K562 (cell line): Measurements from ENCODE around the gene MALAT1. TPM values are rescaled to one million over a fixed set of nuclear protein-coding genes. Genes with fewer than 3 reads are reported as not detected.
A peak's percentile ranks its signal among the peaks of the same experiment; 100 is the strongest.

ENCODE experiments used
- CREM ChIP-seq: IDR thresholded peaks from 2 replicates; pipeline ENCODE4 v1.6.1; 2014; ENCODE audit warnings: antibody characterized with exemption, low read depth
- ETV1 ChIP-seq: fragments of 450-650 bp; conservative IDR thresholded peaks from 2 replicates; pipeline ENCODE4 v1.6.1; 2016; ENCODE audit warnings: missing genetic modification characterization, control low read depth, low read depth, missing compliant biosample characterization
- SLC30A9 ChIP-seq: fragments of 250-450 bp; sonication (Bioruptor Pico); IDR thresholded peaks from 2 replicates; pipeline ENCODE4 v1.8.0; 2022; ENCODE audit warnings: mild to moderate bottlenecking, moderate library complexity
- SOX6 ChIP-seq: fragments of 450-650 bp; IDR thresholded peaks from 2 replicates; pipeline ENCODE4 v1.6.1; 2014; ENCODE audit warnings: mild to moderate bottlenecking
- polyA plus RNA-seq, 8 experiments: library from polyadenylated mRNA; depleted of rRNA in 4 of 8; stranded (reverse) in 5 of 8; unstranded in 3 of 8; fragments of >200 nt; fragmentation: Nextera tagmentation in 2 of 8; fragmentation: Illumina TruSeq in 1 of 8; extraction: Ambion mirVana in 2 of 8; extraction: Trizol in 1 of 8; gene quantifications; 2 replicates each; pipeline versions ENCODE4 v1.2.1 to v1.2.3, GENCODE V29; 2011 to 2014; ENCODE audit warnings: inconsistent platforms in 1 of 8, missing spikeins in 1 of 8
- total RNA-seq, 7 experiments: library from RNA; depleted of rRNA in 6 of 7; stranded (reverse); fragments of >200 nt in 6 of 7; fragmentation: Illumina TruSeq in 2 of 7; extraction: Trizol in 2 of 7; gene quantifications; 2 replicates each; pipeline versions ENCODE4 v1.2.1 to v1.2.3, GENCODE V29; 2011 to 2021; ENCODE audit warnings: low replicate concordance in 1 of 7
- TF ChIP-seq, protein P1 (sequence below): sonication (generic); formaldehyde crosslinking; IDR thresholded peaks from 2 replicates; pipeline ENCODE4 v1.8.0; 2023; ENCODE audit warnings: missing genetic modification reagents, mild to moderate bottlenecking, borderline replicate concordance
- TF ChIP-seq, protein P2 (sequence below): fragments of 250-450 bp; sonication (Bioruptor Pico); IDR thresholded peaks from 2 replicates; pipeline ENCODE4 v1.9.0; 2021; ENCODE audit warnings: mild to moderate bottlenecking, inconsistent platforms
- TF ChIP-seq, protein P3 (sequence below): fragments of 450-650 bp; IDR thresholded peaks from 2 replicates; pipeline ENCODE4 v1.6.1; 2016; ENCODE audit warnings: mild to moderate bottlenecking, moderate library complexity

MALAT1 gene
- total and polyA plus RNA-seq, 9 of the 15 experiments (the other 6 are each of a cell fraction or from before 2014, with no cell fraction given) = 363 to 8,715 (median 2,351) TPM

DNA sequence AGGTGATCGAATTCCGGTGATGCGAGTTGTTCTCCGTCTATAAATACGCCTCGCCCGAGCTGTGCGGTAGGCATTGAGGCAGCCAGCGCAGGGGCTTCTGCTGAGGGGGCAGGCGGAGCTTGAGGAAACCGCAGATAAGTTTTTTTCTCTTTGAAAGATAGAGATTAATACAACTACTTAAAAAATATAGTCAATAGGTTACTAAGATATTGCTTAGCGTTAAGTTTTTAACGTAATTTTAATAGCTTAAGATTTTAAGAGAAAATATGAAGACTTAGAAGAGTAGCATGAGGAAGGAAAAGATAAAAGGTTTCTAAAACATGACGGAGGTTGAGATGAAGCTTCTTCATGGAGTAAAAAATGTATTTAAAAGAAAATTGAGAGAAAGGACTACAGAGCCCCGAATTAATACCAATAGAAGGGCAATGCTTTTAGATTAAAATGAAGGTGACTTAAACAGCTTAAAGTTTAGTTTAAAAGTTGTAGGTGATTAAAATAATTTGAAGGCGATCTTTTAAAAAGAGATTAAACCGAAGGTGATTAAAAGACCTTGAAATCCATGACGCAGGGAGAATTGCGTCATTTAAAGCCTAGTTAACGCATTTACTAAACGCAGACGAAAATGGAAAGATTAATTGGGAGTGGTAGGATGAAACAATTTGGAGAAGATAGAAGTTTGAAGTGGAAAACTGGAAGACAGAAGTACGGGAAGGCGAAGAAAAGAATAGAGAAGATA is at the start of gene MALAT1 (continued):
- TF ChIP-seq, protein P1, sequence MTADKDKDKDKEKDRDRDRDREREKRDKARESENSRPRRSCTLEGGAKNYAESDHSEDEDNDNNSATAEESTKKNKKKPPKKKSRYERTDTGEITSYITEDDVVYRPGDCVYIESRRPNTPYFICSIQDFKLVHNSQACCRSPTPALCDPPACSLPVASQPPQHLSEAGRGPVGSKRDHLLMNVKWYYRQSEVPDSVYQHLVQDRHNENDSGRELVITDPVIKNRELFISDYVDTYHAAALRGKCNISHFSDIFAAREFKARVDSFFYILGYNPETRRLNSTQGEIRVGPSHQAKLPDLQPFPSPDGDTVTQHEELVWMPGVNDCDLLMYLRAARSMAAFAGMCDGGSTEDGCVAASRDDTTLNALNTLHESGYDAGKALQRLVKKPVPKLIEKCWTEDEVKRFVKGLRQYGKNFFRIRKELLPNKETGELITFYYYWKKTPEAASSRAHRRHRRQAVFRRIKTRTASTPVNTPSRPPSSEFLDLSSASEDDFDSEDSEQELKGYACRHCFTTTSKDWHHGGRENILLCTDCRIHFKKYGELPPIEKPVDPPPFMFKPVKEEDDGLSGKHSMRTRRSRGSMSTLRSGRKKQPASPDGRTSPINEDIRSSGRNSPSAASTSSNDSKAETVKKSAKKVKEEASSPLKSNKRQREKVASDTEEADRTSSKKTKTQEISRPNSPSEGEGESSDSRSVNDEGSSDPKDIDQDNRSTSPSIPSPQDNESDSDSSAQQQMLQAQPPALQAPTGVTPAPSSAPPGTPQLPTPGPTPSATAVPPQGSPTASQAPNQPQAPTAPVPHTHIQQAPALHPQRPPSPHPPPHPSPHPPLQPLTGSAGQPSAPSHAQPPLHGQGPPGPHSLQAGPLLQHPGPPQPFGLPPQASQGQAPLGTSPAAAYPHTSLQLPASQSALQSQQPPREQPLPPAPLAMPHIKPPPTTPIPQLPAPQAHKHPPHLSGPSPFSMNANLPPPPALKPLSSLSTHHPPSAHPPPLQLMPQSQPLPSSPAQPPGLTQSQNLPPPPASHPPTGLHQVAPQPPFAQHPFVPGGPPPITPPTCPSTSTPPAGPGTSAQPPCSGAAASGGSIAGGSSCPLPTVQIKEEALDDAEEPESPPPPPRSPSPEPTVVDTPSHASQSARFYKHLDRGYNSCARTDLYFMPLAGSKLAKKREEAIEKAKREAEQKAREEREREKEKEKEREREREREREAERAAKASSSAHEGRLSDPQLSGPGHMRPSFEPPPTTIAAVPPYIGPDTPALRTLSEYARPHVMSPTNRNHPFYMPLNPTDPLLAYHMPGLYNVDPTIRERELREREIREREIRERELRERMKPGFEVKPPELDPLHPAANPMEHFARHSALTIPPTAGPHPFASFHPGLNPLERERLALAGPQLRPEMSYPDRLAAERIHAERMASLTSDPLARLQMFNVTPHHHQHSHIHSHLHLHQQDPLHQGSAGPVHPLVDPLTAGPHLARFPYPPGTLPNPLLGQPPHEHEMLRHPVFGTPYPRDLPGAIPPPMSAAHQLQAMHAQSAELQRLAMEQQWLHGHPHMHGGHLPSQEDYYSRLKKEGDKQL (CRISPR knock-in tag) = no peak
- TF ChIP-seq CREM = peak; percentile 90
- TF ChIP-seq ETV1 (tag) = no peak
- TF ChIP-seq, protein P2, sequence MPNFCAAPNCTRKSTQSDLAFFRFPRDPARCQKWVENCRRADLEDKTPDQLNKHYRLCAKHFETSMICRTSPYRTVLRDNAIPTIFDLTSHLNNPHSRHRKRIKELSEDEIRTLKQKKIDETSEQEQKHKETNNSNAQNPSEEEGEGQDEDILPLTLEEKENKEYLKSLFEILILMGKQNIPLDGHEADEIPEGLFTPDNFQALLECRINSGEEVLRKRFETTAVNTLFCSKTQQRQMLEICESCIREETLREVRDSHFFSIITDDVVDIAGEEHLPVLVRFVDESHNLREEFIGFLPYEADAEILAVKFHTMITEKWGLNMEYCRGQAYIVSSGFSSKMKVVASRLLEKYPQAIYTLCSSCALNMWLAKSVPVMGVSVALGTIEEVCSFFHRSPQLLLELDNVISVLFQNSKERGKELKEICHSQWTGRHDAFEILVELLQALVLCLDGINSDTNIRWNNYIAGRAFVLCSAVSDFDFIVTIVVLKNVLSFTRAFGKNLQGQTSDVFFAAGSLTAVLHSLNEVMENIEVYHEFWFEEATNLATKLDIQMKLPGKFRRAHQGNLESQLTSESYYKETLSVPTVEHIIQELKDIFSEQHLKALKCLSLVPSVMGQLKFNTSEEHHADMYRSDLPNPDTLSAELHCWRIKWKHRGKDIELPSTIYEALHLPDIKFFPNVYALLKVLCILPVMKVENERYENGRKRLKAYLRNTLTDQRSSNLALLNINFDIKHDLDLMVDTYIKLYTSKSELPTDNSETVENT (CRISPR knock-in tag) = peak; percentile 97
- TF ChIP-seq, protein P3, sequence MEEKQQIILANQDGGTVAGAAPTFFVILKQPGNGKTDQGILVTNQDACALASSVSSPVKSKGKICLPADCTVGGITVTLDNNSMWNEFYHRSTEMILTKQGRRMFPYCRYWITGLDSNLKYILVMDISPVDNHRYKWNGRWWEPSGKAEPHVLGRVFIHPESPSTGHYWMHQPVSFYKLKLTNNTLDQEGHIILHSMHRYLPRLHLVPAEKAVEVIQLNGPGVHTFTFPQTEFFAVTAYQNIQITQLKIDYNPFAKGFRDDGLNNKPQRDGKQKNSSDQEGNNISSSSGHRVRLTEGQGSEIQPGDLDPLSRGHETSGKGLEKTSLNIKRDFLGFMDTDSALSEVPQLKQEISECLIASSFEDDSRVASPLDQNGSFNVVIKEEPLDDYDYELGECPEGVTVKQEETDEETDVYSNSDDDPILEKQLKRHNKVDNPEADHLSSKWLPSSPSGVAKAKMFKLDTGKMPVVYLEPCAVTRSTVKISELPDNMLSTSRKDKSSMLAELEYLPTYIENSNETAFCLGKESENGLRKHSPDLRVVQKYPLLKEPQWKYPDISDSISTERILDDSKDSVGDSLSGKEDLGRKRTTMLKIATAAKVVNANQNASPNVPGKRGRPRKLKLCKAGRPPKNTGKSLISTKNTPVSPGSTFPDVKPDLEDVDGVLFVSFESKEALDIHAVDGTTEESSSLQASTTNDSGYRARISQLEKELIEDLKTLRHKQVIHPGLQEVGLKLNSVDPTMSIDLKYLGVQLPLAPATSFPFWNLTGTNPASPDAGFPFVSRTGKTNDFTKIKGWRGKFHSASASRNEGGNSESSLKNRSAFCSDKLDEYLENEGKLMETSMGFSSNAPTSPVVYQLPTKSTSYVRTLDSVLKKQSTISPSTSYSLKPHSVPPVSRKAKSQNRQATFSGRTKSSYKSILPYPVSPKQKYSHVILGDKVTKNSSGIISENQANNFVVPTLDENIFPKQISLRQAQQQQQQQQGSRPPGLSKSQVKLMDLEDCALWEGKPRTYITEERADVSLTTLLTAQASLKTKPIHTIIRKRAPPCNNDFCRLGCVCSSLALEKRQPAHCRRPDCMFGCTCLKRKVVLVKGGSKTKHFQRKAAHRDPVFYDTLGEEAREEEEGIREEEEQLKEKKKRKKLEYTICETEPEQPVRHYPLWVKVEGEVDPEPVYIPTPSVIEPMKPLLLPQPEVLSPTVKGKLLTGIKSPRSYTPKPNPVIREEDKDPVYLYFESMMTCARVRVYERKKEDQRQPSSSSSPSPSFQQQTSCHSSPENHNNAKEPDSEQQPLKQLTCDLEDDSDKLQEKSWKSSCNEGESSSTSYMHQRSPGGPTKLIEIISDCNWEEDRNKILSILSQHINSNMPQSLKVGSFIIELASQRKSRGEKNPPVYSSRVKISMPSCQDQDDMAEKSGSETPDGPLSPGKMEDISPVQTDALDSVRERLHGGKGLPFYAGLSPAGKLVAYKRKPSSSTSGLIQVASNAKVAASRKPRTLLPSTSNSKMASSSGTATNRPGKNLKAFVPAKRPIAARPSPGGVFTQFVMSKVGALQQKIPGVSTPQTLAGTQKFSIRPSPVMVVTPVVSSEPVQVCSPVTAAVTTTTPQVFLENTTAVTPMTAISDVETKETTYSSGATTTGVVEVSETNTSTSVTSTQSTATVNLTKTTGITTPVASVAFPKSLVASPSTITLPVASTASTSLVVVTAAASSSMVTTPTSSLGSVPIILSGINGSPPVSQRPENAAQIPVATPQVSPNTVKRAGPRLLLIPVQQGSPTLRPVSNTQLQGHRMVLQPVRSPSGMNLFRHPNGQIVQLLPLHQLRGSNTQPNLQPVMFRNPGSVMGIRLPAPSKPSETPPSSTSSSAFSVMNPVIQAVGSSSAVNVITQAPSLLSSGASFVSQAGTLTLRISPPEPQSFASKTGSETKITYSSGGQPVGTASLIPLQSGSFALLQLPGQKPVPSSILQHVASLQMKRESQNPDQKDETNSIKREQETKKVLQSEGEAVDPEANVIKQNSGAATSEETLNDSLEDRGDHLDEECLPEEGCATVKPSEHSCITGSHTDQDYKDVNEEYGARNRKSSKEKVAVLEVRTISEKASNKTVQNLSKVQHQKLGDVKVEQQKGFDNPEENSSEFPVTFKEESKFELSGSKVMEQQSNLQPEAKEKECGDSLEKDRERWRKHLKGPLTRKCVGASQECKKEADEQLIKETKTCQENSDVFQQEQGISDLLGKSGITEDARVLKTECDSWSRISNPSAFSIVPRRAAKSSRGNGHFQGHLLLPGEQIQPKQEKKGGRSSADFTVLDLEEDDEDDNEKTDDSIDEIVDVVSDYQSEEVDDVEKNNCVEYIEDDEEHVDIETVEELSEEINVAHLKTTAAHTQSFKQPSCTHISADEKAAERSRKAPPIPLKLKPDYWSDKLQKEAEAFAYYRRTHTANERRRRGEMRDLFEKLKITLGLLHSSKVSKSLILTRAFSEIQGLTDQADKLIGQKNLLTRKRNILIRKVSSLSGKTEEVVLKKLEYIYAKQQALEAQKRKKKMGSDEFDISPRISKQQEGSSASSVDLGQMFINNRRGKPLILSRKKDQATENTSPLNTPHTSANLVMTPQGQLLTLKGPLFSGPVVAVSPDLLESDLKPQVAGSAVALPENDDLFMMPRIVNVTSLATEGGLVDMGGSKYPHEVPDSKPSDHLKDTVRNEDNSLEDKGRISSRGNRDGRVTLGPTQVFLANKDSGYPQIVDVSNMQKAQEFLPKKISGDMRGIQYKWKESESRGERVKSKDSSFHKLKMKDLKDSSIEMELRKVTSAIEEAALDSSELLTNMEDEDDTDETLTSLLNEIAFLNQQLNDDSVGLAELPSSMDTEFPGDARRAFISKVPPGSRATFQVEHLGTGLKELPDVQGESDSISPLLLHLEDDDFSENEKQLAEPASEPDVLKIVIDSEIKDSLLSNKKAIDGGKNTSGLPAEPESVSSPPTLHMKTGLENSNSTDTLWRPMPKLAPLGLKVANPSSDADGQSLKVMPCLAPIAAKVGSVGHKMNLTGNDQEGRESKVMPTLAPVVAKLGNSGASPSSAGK = peak; percentile 40
- TF ChIP-seq SLC30A9 (CRISPR knock-in tag) = no peak
- peak; percentile 80 for TF ChIP-seq SOX6
